OCI-LY1 (cell line): ENCODE data around the gene EPHA4.

ENCODE experiments used
- EZH2 ChIP-seq: fragments of 200-600 bp; sonication (generic), shearing (Covaris generic); IDR thresholded peaks from 2 replicates; pipeline ENCODE4 v1.8.0; 2017; ENCODE audit warnings: borderline replicate concordance, mixed run types, mild to moderate bottlenecking, antibody characterized with exemption, low read length, moderate library complexity, mixed read lengths
- TF ChIP-seq, protein P1 (sequence below): fragments of 200-600 bp; sonication (generic), shearing (Covaris generic); IDR thresholded peaks from 2 replicates; pipeline ENCODE4 v1.5.1; 2017; ENCODE audit warnings: mild to moderate bottlenecking, antibody characterized with exemption, low read length, moderate library complexity, mixed read lengths

- TF ChIP-seq, protein P1, sequence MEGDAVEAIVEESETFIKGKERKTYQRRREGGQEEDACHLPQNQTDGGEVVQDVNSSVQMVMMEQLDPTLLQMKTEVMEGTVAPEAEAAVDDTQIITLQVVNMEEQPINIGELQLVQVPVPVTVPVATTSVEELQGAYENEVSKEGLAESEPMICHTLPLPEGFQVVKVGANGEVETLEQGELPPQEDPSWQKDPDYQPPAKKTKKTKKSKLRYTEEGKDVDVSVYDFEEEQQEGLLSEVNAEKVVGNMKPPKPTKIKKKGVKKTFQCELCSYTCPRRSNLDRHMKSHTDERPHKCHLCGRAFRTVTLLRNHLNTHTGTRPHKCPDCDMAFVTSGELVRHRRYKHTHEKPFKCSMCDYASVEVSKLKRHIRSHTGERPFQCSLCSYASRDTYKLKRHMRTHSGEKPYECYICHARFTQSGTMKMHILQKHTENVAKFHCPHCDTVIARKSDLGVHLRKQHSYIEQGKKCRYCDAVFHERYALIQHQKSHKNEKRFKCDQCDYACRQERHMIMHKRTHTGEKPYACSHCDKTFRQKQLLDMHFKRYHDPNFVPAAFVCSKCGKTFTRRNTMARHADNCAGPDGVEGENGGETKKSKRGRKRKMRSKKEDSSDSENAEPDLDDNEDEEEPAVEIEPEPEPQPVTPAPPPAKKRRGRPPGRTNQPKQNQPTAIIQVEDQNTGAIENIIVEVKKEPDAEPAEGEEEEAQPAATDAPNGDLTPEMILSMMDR, result no peak
- no peak for TF ChIP-seq EZH2
These were observed 110.2 kb downstream of the EPHA4 start for GRCh38 chr2:221461901-221462300.
